GM12864 (cell line): ENCODE measurements around the gene ANO1.

ENCODE experiments used
- DNase-seq: peaks from one replicate; pipeline ENCODE4 v3.0.0-alpha.2; 2011; ENCODE audit warnings: low read depth
- H3K4me3 ChIP-seq: 2 replicates; pipeline ENCODE4 v1.5.1; 2011; ENCODE audit warnings: mild to moderate bottlenecking, low read depth, low read length, control low read depth
- TF ChIP-seq, protein P1 (sequence below): IDR thresholded peaks from 2 replicates; pipeline ENCODE4 v1.5.1; 2011; ENCODE audit warnings: low read depth, mild to moderate bottlenecking, moderate library complexity, low read length, control low read depth, inconsistent platforms; ENCODE audit errors: missing control alignments

ANO1 gene

DNA sequence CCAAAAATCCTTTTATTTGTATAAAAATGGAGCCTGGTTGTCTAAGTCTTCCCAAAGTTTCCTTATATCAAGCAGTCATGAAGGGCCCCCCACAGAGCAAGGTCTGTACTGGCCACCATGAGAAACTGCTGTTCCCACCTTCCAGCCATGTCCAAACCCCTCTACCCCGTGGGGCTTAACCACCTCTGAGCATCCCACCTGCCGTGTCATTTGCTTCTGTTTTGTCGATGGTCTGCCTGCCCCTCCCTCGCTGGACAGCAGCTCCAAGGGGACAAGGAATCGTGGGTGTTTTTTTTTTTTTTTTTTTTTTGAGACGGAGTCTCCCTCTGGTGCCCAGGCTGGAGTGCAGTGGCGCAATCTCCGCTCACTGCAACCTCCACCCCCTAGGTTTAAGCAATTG, 11.1 kb upstream of the ANO1 start:
- TF ChIP-seq, protein P1, sequence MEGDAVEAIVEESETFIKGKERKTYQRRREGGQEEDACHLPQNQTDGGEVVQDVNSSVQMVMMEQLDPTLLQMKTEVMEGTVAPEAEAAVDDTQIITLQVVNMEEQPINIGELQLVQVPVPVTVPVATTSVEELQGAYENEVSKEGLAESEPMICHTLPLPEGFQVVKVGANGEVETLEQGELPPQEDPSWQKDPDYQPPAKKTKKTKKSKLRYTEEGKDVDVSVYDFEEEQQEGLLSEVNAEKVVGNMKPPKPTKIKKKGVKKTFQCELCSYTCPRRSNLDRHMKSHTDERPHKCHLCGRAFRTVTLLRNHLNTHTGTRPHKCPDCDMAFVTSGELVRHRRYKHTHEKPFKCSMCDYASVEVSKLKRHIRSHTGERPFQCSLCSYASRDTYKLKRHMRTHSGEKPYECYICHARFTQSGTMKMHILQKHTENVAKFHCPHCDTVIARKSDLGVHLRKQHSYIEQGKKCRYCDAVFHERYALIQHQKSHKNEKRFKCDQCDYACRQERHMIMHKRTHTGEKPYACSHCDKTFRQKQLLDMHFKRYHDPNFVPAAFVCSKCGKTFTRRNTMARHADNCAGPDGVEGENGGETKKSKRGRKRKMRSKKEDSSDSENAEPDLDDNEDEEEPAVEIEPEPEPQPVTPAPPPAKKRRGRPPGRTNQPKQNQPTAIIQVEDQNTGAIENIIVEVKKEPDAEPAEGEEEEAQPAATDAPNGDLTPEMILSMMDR = no peak
- no peak for DNase-seq
- no peak overlapping the region for H3K4me3 ChIP-seq

DNA sequence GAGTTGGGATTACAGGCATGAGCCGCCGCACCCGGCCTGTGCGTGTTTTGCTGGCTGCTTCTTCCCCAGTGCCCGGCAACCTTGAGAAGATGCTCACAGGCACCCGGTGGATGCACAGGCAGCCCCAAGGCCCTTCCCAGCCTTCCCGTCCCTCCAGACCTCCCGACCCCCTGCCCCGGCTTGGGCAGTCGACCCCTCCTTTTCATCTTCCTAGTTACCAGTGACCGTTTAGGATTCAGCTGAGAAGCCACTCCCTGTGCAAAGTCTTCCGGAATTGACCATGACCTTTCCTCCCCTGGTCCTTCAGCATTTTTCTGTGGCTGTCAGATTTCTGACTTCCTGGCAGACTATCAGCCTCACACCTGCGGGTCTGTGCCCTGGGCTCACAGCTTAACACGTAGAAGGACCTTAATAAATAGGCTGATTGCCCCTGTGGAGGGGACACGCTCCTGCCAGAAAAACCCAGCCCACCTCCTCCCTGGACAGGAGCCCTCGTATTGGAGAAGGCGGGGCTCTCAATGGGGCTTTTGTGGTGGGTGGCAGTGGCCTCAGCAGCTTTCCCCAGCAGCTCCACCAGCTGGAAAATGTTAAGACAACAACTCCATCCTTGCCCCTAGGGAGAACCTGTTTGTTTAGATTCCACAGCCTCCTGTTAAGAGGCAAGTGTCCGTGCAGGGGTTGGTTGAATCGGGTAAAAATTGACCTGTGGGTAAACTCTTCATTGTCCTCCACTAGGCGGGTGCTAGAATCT, 10.4 kb upstream of the ANO1 start:
- TF ChIP-seq, protein P1 = no peak
- DNase-seq = no peak
- H3K4me3 ChIP-seq = no peak overlapping the region

DNA sequence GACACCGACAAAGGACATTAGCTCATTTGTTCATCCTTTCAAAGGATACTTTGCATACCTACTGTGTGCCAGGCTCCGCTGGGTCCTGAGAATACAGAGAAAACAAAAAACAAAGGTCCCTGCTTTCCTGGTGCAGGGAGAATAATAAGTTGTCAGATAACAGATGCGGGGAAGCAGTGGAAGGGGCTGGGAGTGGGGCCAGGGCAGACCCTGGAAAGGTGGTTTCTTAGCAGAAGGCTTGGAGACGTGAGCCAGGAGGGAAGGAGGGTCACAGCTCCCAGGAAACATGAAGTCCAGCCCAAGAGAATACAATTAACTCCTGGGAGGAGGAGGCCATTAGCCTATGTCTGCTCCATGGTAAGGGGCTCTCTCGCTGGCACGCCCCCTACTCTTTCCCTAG, 9.8 kb upstream of the ANO1 start:
- no peak for DNase-seq
- TF ChIP-seq, protein P1 = no peak
- H3K4me3 ChIP-seq = no peak overlapping the region

DNA sequence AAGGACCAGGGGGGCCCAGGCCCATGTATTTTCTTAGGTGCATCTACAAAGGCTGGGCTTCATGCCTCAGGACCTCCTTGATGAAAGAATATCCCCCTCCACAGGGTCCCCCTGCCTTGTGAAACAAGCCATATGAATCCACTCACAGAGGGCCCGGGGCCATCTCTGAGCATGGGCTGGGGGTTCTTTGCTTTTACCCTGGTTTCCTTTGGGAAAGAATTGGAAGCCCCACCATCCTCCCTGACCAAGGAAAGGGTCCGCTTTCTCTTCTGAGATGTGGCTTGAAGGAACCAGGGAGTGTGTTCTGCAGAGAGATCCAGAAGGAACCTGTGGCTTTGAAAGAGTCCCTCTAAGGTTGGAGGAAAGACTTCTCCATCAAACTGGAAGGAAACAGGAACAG, 9.2 kb upstream of the ANO1 start:
- no peak for DNase-seq
- H3K4me3 ChIP-seq = no peak overlapping the region
- TF ChIP-seq, protein P1 = no peak

DNA sequence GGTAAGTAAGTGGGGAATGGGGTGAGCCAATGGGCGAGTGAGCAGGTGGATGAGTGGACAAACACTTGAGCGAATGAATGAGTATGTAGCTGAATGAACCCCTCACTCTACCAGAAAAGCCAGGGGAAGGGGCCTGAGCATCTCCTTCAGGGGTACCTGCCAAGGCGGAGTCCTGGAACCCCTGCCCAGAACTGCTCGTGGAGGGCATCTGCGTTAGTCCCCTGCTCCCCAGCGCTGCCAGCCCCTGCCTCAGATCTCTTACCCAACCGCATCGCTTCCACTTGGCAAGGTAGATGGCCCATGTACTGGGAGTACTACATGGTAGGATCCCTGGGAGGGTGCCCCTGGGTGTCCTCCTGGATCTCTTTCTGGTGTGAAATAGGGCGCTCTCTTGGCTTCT, 7.4 kb upstream of the ANO1 start:
- TF ChIP-seq, protein P1 = no peak
- no peak overlapping the region for H3K4me3 ChIP-seq
- no peak for DNase-seq

DNA sequence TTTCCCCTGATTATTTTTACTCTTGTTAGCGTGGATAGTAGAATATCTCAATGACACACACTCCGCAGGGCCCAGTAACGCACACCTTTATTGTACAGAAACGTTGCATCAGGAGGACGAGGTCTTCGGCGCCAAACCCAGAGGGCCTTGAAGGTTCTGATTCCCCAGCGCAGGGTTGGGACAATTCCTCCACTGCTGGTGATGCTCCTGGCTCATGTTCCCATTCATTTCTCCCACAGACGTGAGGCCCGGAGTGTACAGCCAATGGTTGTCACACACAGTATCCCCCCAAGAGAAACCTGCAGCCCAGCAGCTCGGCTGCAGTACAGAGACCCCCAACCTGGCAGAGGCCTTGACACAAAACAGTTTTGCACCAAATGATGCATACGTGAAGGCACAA, 6.1 kb upstream of the ANO1 start:
- TF ChIP-seq, protein P1 = no peak
- no peak for DNase-seq
- H3K4me3 ChIP-seq = no peak overlapping the region

DNA sequence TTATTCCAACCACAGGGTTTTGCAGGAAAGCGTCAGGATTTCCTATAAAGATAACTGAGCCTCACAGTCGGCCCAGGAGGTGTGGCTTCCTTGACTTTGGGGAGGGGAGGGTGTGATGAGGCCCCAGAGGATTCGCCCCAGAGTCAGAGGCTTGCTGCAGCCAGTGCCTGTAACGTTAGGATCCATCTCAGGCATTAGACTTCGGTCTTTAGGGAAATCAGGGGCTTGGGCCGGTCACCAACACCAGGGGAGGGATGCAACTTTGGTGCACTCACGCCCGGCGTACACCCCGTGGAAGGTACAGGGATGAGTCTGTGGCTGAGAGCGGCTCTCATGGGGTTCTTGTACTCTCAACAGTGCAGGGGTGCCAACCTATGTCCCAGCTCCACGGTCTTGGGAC, 5.7 kb upstream of the ANO1 start:
- TF ChIP-seq, protein P1 = no peak

More for the DNA sequence above, 5.7 kb upstream of the ANO1 start:
- DNase-seq = no peak
- no peak overlapping the region for H3K4me3 ChIP-seq
